ENCODE results near the gene CTBP1.
A peak's percentile ranks its signal among the peaks of the same experiment; 100 is the strongest.

The CTBP1 gene

GRCh38 chr4:1212546-1213335 is 36.2 kb downstream of the CTBP1 start:
- peak overlapping the region; percentile 98 for H3K27ac ChIP-seq
- peak; percentile 46; the same call in 1 of the 2 replicates for TF ChIP-seq ZFX (IDR thresholded peaks at IDR 0.05)
- TF ChIP-seq, protein P1, sequence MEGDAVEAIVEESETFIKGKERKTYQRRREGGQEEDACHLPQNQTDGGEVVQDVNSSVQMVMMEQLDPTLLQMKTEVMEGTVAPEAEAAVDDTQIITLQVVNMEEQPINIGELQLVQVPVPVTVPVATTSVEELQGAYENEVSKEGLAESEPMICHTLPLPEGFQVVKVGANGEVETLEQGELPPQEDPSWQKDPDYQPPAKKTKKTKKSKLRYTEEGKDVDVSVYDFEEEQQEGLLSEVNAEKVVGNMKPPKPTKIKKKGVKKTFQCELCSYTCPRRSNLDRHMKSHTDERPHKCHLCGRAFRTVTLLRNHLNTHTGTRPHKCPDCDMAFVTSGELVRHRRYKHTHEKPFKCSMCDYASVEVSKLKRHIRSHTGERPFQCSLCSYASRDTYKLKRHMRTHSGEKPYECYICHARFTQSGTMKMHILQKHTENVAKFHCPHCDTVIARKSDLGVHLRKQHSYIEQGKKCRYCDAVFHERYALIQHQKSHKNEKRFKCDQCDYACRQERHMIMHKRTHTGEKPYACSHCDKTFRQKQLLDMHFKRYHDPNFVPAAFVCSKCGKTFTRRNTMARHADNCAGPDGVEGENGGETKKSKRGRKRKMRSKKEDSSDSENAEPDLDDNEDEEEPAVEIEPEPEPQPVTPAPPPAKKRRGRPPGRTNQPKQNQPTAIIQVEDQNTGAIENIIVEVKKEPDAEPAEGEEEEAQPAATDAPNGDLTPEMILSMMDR (conservative IDR thresholded peaks at IDR 0.05): no peak

GRCh38 chr4:1211891-1212545 is 36.9 kb downstream of the CTBP1 start:
- peak overlapping the region; percentile 98 for H3K27ac ChIP-seq
- no peak for TF ChIP-seq ZFX (IDR thresholded peaks at IDR 0.05)
- TF ChIP-seq, protein P1 (conservative IDR thresholded peaks at IDR 0.05): no peak

DNA sequence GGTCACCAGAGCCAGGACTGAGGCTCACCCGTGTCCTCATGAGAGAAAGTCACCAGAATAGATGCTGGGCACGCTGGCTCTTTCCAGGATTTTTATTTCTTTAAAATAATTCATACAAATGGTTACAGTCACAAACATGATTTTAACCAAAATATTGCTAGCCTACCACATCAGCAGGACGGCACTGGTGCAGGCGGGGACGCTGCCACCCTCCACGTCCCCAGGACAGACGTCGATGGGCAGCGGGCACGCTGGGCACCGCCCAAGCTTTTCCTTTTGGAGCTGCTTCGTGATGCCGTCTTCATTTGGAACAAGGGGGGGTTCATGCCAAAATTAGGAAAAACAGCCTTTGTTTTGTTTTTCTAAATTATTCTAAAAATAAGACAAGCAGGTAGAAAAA is 37.6 kb downstream of the CTBP1 start:
- H3K27ac ChIP-seq: peak overlapping the region; percentile 98

DNA sequence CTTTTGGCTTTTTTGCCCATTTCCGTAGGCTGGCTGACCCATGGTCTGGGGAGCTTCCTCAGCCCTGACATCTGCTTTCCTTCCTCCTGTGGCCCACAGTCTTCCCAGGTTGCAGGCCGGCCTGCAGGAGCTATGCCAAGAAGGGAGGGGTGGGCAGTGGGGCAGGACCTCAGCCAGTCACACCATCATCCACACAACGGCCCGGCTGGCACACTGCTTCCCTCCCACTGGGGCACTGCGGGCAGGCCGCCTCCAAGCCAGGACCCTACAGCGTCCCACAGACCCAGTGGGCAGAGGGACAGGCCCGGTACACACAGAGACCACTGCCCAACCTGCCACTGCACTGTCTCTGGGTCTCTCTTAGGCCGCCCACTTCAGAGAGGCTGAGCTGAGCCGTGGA is 38.0 kb downstream of the CTBP1 start:
- peak overlapping the region; percentile 98 for H3K27ac ChIP-seq
- TF ChIP-seq, protein P1 (conservative IDR thresholded peaks at IDR 0.05): no peak
- TF ChIP-seq ZFX (IDR thresholded peaks at IDR 0.05): 0 out of 2 replicates have a peak, but pooled peaks have one; percentile 20

More for the DNA sequence above, 37.6 kb downstream of the CTBP1 start:
- TF ChIP-seq ZFX (IDR thresholded peaks at IDR 0.05): no peak
- TF ChIP-seq, protein P1 (conservative IDR thresholded peaks at IDR 0.05): no peak

DNA sequence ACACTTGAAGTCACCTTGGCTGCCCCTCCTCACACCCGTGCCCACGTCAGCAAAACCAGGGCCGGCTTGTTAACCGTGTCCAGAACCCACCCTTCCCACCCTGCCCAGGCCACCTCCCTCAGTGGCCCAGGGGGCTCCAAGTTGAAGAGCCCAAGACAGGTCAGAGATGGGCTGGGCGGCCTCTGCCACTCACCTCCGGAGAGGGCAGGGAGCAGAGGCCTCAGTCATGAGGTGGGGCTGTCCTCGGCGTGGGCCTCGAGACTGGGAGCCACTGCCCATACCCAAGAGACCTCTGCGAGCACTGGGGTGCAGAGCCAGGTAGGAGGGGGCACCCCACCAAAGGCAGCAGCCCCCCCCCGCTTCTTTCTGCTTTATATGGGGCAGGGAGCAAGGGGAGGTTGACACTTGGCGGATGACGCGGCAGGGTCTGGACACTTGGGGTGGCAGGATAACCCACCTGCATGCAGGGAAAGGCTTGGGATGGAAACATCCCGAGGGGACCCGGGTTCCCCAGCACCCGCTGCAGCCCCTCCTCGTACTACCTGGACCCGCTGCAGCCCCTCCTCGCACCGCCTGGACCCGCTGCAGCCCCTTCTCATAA is 38.6 kb downstream of the CTBP1 start:
- peak overlapping the region; percentile 98 for H3K27ac ChIP-seq
- TF ChIP-seq ZFX (IDR thresholded peaks at IDR 0.05): no peak
- TF ChIP-seq, protein P1 (conservative IDR thresholded peaks at IDR 0.05): no peak

DNA sequence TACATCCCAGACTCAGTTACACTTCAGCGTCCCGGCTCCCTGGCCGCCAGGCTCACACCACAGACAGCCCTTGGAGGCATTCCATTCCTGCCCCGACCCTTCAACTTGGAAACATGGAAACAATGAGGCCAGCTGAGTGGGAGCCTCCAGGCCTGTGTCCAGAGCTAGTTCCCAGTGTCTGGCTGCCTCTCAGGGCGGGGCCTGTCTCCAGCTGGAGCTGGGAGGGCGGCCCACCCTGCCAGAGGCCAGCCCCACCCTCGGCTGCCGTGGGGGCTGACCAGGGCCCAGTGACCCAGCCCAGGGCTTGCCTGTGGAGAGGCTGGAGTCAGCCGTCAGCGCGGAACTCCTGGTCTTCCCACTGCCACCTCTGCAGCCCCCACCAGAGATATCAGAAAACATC is 39.1 kb downstream of the CTBP1 start:
- peak overlapping the region; percentile 98 for H3K27ac ChIP-seq
- no peak for TF ChIP-seq ZFX (IDR thresholded peaks at IDR 0.05)
- TF ChIP-seq, protein P1 (conservative IDR thresholded peaks at IDR 0.05): no peak
